DND-41 (cell line): ENCODE results near the gene MAGED2.

ENCODE experiments used
- CTCF ChIP-seq: IDR thresholded peaks from 2 replicates; pipeline ENCODE4 v1.5.1; 2012; ENCODE audit warnings: borderline replicate concordance, low read length, moderate library complexity, mild to moderate bottlenecking; ENCODE audit not compliant: poor library complexity, severe bottlenecking; ENCODE audit errors: extremely low read depth
- EZH2 ChIP-seq: IDR thresholded peaks from 3 replicates; pipeline ENCODE4 v1.6.1; 2012; ENCODE audit warnings: borderline replicate concordance, low read depth, mild to moderate bottlenecking, moderate library complexity, low read length, inconsistent platforms; ENCODE audit not compliant: severe bottlenecking

DNA sequence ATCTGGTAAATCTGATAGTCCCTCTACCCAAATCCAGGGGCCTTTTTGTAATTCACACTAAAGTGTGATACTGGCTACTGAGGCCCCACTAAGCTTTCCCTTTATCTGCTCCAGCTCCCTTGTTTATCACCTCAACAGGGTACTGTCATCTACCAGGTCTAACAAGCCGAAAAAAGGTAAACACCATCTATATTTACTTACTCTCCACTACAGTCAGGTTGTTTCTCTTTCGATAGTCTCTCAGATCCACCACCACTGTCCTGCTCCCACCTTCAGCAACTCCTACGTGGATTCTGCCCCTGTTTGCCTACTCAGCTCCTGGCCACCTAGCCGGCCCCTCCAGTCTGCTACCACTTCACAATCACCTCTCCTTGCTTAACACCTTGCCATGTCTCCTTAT lies 12.8 kb upstream of the MAGED2 start:
- no peak for TF ChIP-seq CTCF
- TF ChIP-seq EZH2, result no peak
